ENCODE measurements around the gene AUTS2.

AUTS2 gene

DNA sequence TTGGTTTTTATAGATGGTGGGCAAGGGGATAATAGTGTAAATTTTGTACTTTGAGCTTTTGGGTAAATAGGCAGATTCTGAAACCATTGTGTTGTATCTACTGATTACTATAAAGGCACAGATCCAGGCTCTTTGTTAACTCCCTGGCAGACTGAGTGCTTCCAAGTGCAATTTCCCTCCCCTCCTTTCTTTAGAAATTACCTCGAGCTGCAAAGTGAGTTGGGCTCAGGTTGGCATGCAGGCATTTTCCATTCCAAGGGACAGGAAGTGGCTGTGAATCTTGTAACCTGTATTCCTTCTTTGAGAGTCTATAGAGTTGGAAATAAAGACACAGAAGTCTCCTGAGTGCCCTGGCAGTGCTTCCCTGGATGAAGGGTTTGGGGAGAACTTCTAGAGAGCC, 1039.5 kb downstream of the AUTS2 start:
- Histone ChIP-seq H3K4me3 (ENCODE audit: low read depth, low read length) (no peak overlapping the region), H3K27ac (ENCODE audit: extremely low read depth, low read depth, low read length) (no peak overlapping the region), H3K4me1 (ENCODE audit: control insufficient read depth, insufficient read depth, low read length) (no peaks in the 10 kb centered on the region), H3K36me3 (ENCODE audit: control insufficient read depth in 2 of 2, insufficient read depth in 1 of 2, low read length in 2 of 2) (no peaks in the 10 kb centered on the region), H3K9me3 (ENCODE audit: control insufficient read depth, insufficient read depth, low read depth, low read length) (no peaks in the 10 kb centered on the region)
- CTCF ChIA-PET: interaction anchor here (0.6 kb wide), 1 partner anchor 1786 kb away, joined by 3 read pairs; no protein-coding TSS in a partner anchor
- POLR2A ChIA-PET: no interaction called here
- TF ChIP-seq, protein P1, sequence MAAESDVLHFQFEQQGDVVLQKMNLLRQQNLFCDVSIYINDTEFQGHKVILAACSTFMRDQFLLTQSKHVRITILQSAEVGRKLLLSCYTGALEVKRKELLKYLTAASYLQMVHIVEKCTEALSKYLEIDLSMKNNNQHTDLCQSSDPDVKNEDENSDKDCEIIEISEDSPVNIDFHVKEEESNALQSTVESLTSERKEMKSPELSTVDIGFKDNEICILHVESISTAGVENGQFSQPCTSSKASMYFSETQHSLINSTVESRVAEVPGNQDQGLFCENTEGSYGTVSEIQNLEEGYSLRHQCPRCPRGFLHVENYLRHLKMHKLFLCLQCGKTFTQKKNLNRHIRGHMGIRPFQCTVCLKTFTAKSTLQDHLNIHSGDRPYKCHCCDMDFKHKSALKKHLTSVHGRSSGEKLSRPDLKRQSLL (tag by site-specific recombination; IDR thresholded peaks at IDR 0.05): no peak
- no peak for TF ChIP-seq RBAK (tag by site-specific recombination; IDR thresholded peaks at IDR 0.05)
- TF ChIP-seq, protein P2, sequence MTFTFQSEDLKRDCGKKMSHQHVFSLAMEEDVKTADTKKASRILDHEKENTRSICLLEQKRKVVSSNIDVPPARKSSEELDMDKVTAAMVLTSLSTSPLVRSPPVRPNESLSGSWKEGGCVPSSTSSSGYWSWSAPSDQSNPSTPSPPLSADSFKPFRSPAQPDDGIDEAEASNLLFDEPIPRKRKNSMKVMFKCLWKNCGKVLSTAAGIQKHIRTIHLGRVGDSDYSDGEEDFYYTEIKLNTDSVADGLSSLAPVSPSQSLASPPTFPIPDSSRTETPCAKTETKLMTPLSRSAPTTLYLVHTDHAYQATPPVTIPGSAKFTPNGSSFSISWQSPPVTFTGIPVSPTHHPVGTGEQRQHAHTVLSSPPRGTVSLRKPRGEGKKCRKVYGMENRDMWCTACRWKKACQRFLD (tag by site-specific recombination; IDR thresholded peaks at IDR 0.05): no peak
- TF ChIP-seq, protein P3, sequence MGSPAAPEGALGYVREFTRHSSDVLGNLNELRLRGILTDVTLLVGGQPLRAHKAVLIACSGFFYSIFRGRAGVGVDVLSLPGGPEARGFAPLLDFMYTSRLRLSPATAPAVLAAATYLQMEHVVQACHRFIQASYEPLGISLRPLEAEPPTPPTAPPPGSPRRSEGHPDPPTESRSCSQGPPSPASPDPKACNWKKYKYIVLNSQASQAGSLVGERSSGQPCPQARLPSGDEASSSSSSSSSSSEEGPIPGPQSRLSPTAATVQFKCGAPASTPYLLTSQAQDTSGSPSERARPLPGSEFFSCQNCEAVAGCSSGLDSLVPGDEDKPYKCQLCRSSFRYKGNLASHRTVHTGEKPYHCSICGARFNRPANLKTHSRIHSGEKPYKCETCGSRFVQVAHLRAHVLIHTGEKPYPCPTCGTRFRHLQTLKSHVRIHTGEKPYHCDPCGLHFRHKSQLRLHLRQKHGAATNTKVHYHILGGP (tag by site-specific recombination; IDR thresholded peaks at IDR 0.05): no peak
- no peak for TF ChIP-seq MEIS1 (CRISPR knock-in tag; IDR thresholded peaks at IDR 0.05; ENCODE audit: borderline replicate concordance)

DNA sequence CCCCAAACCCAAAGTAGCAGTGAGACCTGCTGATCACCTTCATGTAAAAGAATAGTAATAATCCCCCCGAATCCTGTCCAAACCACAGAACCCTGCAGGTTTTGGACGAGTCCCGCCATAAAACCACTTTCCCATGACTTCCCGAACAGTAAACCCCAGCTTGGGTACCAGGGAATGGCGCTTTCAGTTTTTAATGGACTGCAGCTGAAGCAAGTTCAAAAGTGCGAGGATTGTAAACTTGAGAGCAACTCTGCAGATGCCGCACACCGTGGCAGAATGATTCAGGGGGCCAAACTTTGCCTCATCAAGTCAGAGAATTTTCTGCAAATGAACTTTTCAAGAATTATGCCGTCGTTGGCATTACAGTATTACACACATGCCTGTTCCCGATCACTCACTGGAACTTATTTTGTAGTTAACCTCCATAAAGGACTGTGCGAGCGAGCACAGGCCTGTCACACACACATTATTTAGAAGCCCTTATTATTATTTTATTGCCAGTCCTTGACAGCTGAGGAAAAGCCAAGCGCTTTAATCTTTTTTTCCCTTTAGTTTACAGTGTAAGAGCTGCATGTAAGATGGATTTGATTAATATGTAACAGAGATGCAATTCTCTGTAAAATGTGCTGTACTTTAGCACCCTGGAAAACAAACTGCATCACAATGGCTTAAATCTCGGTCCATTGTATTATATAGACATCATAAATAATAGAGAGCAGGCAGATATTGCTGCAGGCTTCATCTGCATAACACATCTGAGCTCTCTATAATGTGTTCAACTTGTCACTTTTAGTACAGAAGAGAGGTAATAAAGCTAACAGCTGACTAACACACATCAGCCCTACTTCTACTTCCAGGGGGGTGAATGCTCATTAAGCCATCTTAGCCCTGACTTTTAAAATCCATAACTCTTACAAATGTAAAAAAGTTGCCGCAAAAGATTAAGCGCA, 1040.2 kb downstream of the AUTS2 start:
- Histone ChIP-seq H3K4me1 (ENCODE audit: control insufficient read depth, insufficient read depth, low read length) (no peaks in the 10 kb centered on the region), H3K9me3 (ENCODE audit: control insufficient read depth, insufficient read depth, low read depth, low read length) (no peaks in the 10 kb centered on the region), H3K4me3 (ENCODE audit: low read depth, low read length) (no peak overlapping the region), H3K27ac (ENCODE audit: extremely low read depth, low read depth, low read length) (no peak overlapping the region), H3K36me3 (ENCODE audit: control insufficient read depth in 2 of 2, insufficient read depth in 1 of 2, low read length in 2 of 2) (no peaks in the 10 kb centered on the region)
- ChIA-PET POLR2A (no interaction called here), CTCF (interaction anchor here (0.6 kb wide), 1 partner anchor 56 kb away, joined by 3 read pairs; no protein-coding TSS in a partner anchor)
- TF ChIP-seq GLIS1 (tag by site-specific recombination; IDR thresholded peaks at IDR 0.05): peak; percentile 10; the same call in 1 of the 2 replicates
- TF ChIP-seq PRDM1 (tag by site-specific recombination; IDR thresholded peaks at IDR 0.05): peak; percentile 70; the same call in 1 of the 2 replicates
- TF ChIP-seq, protein P4, sequence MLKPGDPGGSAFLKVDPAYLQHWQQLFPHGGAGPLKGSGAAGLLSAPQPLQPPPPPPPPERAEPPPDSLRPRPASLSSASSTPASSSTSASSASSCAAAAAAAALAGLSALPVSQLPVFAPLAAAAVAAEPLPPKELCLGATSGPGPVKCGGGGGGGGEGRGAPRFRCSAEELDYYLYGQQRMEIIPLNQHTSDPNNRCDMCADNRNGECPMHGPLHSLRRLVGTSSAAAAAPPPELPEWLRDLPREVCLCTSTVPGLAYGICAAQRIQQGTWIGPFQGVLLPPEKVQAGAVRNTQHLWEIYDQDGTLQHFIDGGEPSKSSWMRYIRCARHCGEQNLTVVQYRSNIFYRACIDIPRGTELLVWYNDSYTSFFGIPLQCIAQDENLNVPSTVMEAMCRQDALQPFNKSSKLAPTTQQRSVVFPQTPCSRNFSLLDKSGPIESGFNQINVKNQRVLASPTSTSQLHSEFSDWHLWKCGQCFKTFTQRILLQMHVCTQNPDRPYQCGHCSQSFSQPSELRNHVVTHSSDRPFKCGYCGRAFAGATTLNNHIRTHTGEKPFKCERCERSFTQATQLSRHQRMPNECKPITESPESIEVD (tag by site-specific recombination; IDR thresholded peaks at IDR 0.05): peak; percentile 72
- TF ChIP-seq FEZF1 (tag by site-specific recombination; IDR thresholded peaks at IDR 0.05): 0 out of 2 replicates have a peak, but pooled peaks have one; percentile 17
- 0 out of 2 replicates have a peak, but pooled peaks have one; percentile 17 for TF ChIP-seq ZSCAN30 (tag by site-specific recombination; IDR thresholded peaks at IDR 0.05)
- no peak for TF ChIP-seq ZSCAN23 (tag by site-specific recombination; IDR thresholded peaks at IDR 0.05)

DNA sequence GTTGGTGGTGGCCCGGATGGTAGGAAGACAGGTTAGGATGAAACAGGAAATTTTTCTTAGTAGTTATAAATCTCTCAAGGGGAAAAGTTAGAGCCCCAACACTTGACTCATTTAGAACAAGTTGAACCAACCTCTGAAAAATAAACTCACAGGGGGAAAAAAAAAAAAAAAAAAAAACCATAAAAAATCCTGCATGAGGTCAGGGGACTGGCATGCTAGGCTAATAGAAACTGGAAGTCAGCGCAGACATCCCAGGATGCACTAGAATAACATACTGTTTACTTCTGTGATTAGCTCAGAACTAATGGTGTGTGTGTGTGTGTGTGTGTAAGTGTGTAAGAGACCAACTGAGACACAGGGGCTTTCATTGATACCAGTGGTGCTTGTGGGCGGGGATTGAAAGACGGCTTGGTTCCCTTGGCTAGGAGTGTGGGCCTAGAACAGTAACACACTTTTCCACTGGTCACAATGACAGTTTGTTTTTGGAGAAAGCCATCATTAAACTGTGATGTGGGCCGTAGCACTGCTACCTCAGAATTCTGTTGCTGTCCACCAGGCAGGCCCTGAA, 1042.1 kb downstream of the AUTS2 start:
- ChIA-PET POLR2A (no interaction called here), CTCF (no interaction called here)
- no peaks in the 10 kb centered on the region for H3K4me1 ChIP-seq (ENCODE audit: control insufficient read depth, insufficient read depth, low read length)
- no peak for TF ChIP-seq ZEB2 (tag by site-specific recombination; IDR thresholded peaks at IDR 0.05)
- no peak for TF ChIP-seq GLI4 (tag by site-specific recombination; IDR thresholded peaks at IDR 0.05)
- no peak for TF ChIP-seq ZNF629 (tag by site-specific recombination; IDR thresholded peaks at IDR 0.05)
- TF ChIP-seq YY1 (tag by site-specific recombination; IDR thresholded peaks at IDR 0.05): no peak
- no peak overlapping the region for H3K27ac ChIP-seq (ENCODE audit: extremely low read depth, low read depth, low read length)
- H3K36me3 ChIP-seq (ENCODE audit: control insufficient read depth in 2 of 2, insufficient read depth in 1 of 2, low read length in 2 of 2): no peaks in the 10 kb centered on the region
- no peaks in the 10 kb centered on the region for H3K9me3 ChIP-seq (ENCODE audit: control insufficient read depth, insufficient read depth, low read depth, low read length)
- H3K4me3 ChIP-seq (ENCODE audit: low read depth, low read length): no peak overlapping the region
